HepG2 (cell line): Measurements from ENCODE around the gene ZNF341. TPM values are rescaled to one million over a fixed set of nuclear protein-coding genes. Genes with fewer than 3 reads are reported as not detected.

ENCODE experiments used
- AKNA ChIP-seq: sonication (generic); formaldehyde crosslinking; IDR thresholded peaks from 2 replicates; pipeline ENCODE4 v1.4.0; 2020; ENCODE audit warnings: missing genetic modification reagents, borderline replicate concordance
- CENPX ChIP-seq: sonication (generic); formaldehyde crosslinking; IDR thresholded peaks from 2 replicates; pipeline ENCODE4 v1.9.0; 2021; ENCODE audit warnings: mild to moderate bottlenecking, missing genetic modification reagents, moderate library complexity
- EP300 ChIP-seq, 3 experiments: sonication (generic) in 1 of 3; formaldehyde crosslinking in 1 of 3; IDR thresholded peaks; 2 replicates each; pipeline versions ENCODE4 v1.5.1 to v1.6.1; 2011 to 2020; ENCODE audit warnings: low read depth in 2 of 3, low read length in 2 of 3, borderline replicate concordance in 1 of 3, improper control_type of control experiment in 1 of 3, mild to moderate bottlenecking in 1 of 3, missing genetic modification reagents in 1 of 3, moderate library complexity in 1 of 3
- ETS1 ChIP-seq: sonication (generic); formaldehyde crosslinking; IDR thresholded peaks from 2 replicates; pipeline ENCODE4 v1.4.0; 2020; ENCODE audit warnings: missing genetic modification reagents
- GMEB1 ChIP-seq: sonication (generic); formaldehyde crosslinking; IDR thresholded peaks from 2 replicates; pipeline ENCODE4 v1.5.1; 2020; ENCODE audit warnings: missing genetic modification reagents, mild to moderate bottlenecking, borderline replicate concordance
- MXD1 ChIP-seq: sonication (generic); formaldehyde crosslinking; IDR thresholded peaks from 2 replicates; pipeline ENCODE4 v1.4.0; 2020; ENCODE audit warnings: mild to moderate bottlenecking, missing genetic modification reagents
- NR2F6 ChIP-seq, 2 experiments: IDR thresholded peaks; 2 replicates each; pipeline ENCODE4 v1.6.1; 2016; ENCODE audit warnings: antibody characterized with exemption in 1 of 2, mild to moderate bottlenecking in 1 of 2
- PRDM4 ChIP-seq: sonication (generic); formaldehyde crosslinking; IDR thresholded peaks from 2 replicates; pipeline ENCODE4 v1.9.0; 2021; ENCODE audit warnings: missing genetic modification reagents, borderline replicate concordance
- STAT6 ChIP-seq: sonication (generic); formaldehyde crosslinking; IDR thresholded peaks from 2 replicates; pipeline ENCODE4 v1.4.0; 2020; ENCODE audit warnings: missing genetic modification reagents, mild to moderate bottlenecking, borderline replicate concordance
- THYN1 ChIP-seq: sonication (generic); formaldehyde crosslinking; IDR thresholded peaks from 2 replicates; pipeline ENCODE4 v1.8.1; 2023; ENCODE audit warnings: low read depth, mild to moderate bottlenecking, moderate library complexity, missing genetic modification reagents, borderline replicate concordance
- ZNF878 ChIP-seq: sonication (generic); formaldehyde crosslinking; IDR thresholded peaks from 2 replicates; pipeline ENCODE4 v1.8.1; 2023; ENCODE audit warnings: mild to moderate bottlenecking, missing genetic modification reagents, moderate library complexity
- polyA plus RNA-seq, 8 experiments: library from polyadenylated mRNA; depleted of rRNA in 3 of 8; stranded (reverse) in 7 of 8; unstranded in 1 of 8; fragments of >200 nt; fragmentation: Illumina TruSeq in 4 of 8; extraction: Trizol in 4 of 8; gene quantifications; 2 replicates each; pipeline versions ENCODE4 v1.2.1 to v1.2.3, GENCODE V29; 2011 to 2016; ENCODE audit warnings: low read depth in 4 of 8, missing spikeins in 1 of 8, mixed read lengths in 1 of 8; ENCODE audit not compliant: insufficient read depth in 1 of 8
- total RNA-seq, 5 experiments: library from RNA; depleted of rRNA; stranded (reverse); fragments of >200 nt; fragmentation: Illumina TruSeq; extraction: Trizol; gene quantifications; 2 replicates each; pipeline ENCODE4 v1.2.3, GENCODE V29; 2016; ENCODE audit warnings: low read depth in 1 of 5

Gene ZNF341
- total and polyA plus RNA-seq, 2 of the 13 experiments (the other 11 are each of a cell fraction or from before 2014, with no cell fraction given) = 1.1 to 2.2 TPM

GRCh38 chr20:33685328-33686099, 46.3 kb upstream of the ZNF341 start (continued):
- TF ChIP-seq STAT6 (CRISPR knock-in tag) (no peak), EP300 (IDR thresholded peaks at IDR 0.05; ENCODE audit: low read depth in 2 of 2, low read length in 2 of 2) (0 out of 4 replicates have a peak, but pooled peaks of 1 of the 2 experiments have one; percentile 53), EP300 (CRISPR knock-in tag; IDR thresholded peaks at IDR 0.05; ENCODE audit: borderline replicate concordance) (no peak), CENPX (CRISPR knock-in tag) (no peak), PRDM4 (CRISPR knock-in tag) (no peak), ETS1 (CRISPR knock-in tag) (no peak), GMEB1 (CRISPR knock-in tag) (no peak), AKNA (no peak), NR2F6 (IDR thresholded peaks at IDR 0.05) (0 out of 2 replicates have a peak, but pooled peaks have one; percentile 9), NR2F6 (CRISPR knock-in tag; IDR thresholded peaks at IDR 0.05) (0 out of 2 replicates have a peak, but pooled peaks have one; percentile 18), MXD1 (CRISPR knock-in tag) (peak; percentile 26; the same call in 1 of the 2 replicates), THYN1 (CRISPR knock-in tag) (no peak), ZNF878 (CRISPR knock-in tag) (no peak)
